CD14-positive monocyte (primary cell): Measurements from ENCODE around the gene VTI1A. TPM values are rescaled to one million over a fixed set of nuclear protein-coding genes. Genes with fewer than 3 reads are reported as not detected.
A peak's percentile ranks its signal among the peaks of the same experiment; 100 is the strongest.

ENCODE experiments used
- DNase-seq, 3 donors: peaks; one replicate each; pipeline ENCODE4 v3.0.0-alpha.2; 2011 to 2022
- H2AFZ ChIP-seq: 2 replicates; pipeline ENCODE4 v1.6.0; 2012; ENCODE audit warnings: mild to moderate bottlenecking, low read depth, low read length, inconsistent platforms; ENCODE audit not compliant: insufficient read depth, poor library complexity, severe bottlenecking
- H3K27ac ChIP-seq, 2 donors: 1 replicate in 1 of 2; 2 replicates in 1 of 2; pipeline ENCODE4 v1.5.1; 2012 to 2013; ENCODE audit warnings: low read length in 2 of 2, control low read depth in 1 of 2, inconsistent platforms in 1 of 2, low read depth in 1 of 2, mild to moderate bottlenecking in 1 of 2
- H3K27me3 ChIP-seq, 2 donors: one replicate each; pipeline versions ENCODE4 v1.6.0 to v1.6.1; 2011 to 2013; ENCODE audit warnings: low read length in 2 of 2; ENCODE audit not compliant: control insufficient read depth in 2 of 2, insufficient read depth in 2 of 2
- H3K36me3 ChIP-seq, 2 donors: replicated peaks in 1 of 2; 1 replicate in 1 of 2; 2 replicates in 1 of 2; pipeline versions ENCODE4 v1.5.1 to v1.6.1; 2012 to 2013; ENCODE audit warnings: low read length in 2 of 2, control low read depth in 1 of 2, inconsistent platforms in 1 of 2, mild to moderate bottlenecking in 1 of 2; ENCODE audit not compliant: insufficient read depth in 2 of 2, control insufficient read depth in 1 of 2
- H3K4me1 ChIP-seq, 2 donors: 1 replicate in 1 of 2; 2 replicates in 1 of 2; pipeline versions ENCODE4 v1.5.1 to v1.6.1; 2012 to 2013; ENCODE audit warnings: low read length in 2 of 2, control low read depth in 1 of 2, inconsistent platforms in 1 of 2, mild to moderate bottlenecking in 1 of 2, moderate library complexity in 1 of 2; ENCODE audit not compliant: insufficient read depth in 2 of 2, control insufficient read depth in 1 of 2
- H3K4me2 ChIP-seq: replicated peaks from 2 replicates; pipeline ENCODE3; 2012; ENCODE audit warnings: low read length, moderate library complexity, mild to moderate bottlenecking; ENCODE audit not compliant: poor library complexity, severe bottlenecking; ENCODE audit errors: extremely low read depth
- H3K4me3 ChIP-seq, 3 experiments: fragments of 200-600 bp in 1 of 3; sonication (generic) in 1 of 3; replicated peaks in 1 of 3; 1 replicate in 2 of 3; 2 replicates in 1 of 3; pipeline ENCODE4 v1.5.1; 2011 to 2013; ENCODE audit warnings: low read length in 3 of 3, mild to moderate bottlenecking in 3 of 3, control low read depth in 2 of 3, low read depth in 2 of 3, inconsistent platforms in 1 of 3, moderate library complexity in 1 of 3
- H3K79me2 ChIP-seq: 2 replicates; pipeline ENCODE4 v1.6.0; 2012; ENCODE audit warnings: mild to moderate bottlenecking, control low read depth, inconsistent platforms, low read length, moderate library complexity; ENCODE audit not compliant: insufficient read depth
- H3K9ac ChIP-seq: 2 replicates; pipeline ENCODE4 v1.6.0; 2017; ENCODE audit warnings: low read length, mild to moderate bottlenecking; ENCODE audit not compliant: insufficient read depth, poor library complexity, severe bottlenecking
- H3K9me3 ChIP-seq, 2 donors: replicated peaks in 1 of 2; 1 replicate in 1 of 2; 2 replicates in 1 of 2; pipeline versions ENCODE4 v1.5.1 to v1.6.1; 2012 to 2013; ENCODE audit warnings: low read length in 2 of 2, control low read depth in 1 of 2; ENCODE audit not compliant: control insufficient read depth in 1 of 2, insufficient read depth in 1 of 2
- H4K20me1 ChIP-seq: 2 replicates; pipeline ENCODE4 v1.6.0; 2012; ENCODE audit warnings: mild to moderate bottlenecking, low read length, control low read depth, moderate library complexity; ENCODE audit not compliant: insufficient read depth
- H3K27ac Mint-ChIP-seq, 7 donors: one replicate each; pipeline ENCODE4 v1.8.0; 2020; ENCODE audit warnings: mild to moderate bottlenecking in 7 of 7, mixed read lengths in 7 of 7, moderate library complexity in 6 of 7, inconsistent platforms in 2 of 7
- H3K27me3 Mint-ChIP-seq, 3 donors: one replicate each; pipeline ENCODE4 v1.8.0; 2021 to 2022; ENCODE audit warnings: low read depth in 3 of 3, mild to moderate bottlenecking in 3 of 3, mixed read lengths in 3 of 3, moderate library complexity in 3 of 3, inconsistent platforms in 1 of 3
- H3K36me3 Mint-ChIP-seq, 2 donors: one replicate each; pipeline ENCODE4 v1.8.0; 2020; ENCODE audit warnings: mixed read lengths in 2 of 2, inconsistent platforms in 1 of 2, mild to moderate bottlenecking in 1 of 2
- H3K4me1 Mint-ChIP-seq: one replicate; pipeline ENCODE4 v1.8.0; 2020; ENCODE audit warnings: mild to moderate bottlenecking, mixed read lengths
- H3K4me3 Mint-ChIP-seq, 2 donors: one replicate each; pipeline ENCODE4 v1.8.0; 2020; ENCODE audit warnings: mild to moderate bottlenecking in 2 of 2, mixed read lengths in 2 of 2, moderate library complexity in 1 of 2
- H3K9me3 Mint-ChIP-seq, 7 donors: one replicate each; pipeline ENCODE4 v1.8.0; 2020 to 2022; ENCODE audit warnings: mixed read lengths in 7 of 7, mild to moderate bottlenecking in 6 of 7, moderate library complexity in 6 of 7, inconsistent platforms in 2 of 7
- CTCF ChIP-seq: fragments of 200-600 bp; IDR thresholded peaks from one replicate; pipeline ENCODE4 v1.8.0; 2022; ENCODE audit warnings: antibody characterized with exemption, mild to moderate bottlenecking
- WGBS: methylation state at CpG from one replicate; pipeline ENCODE4 v1.1.5; 2013; ENCODE audit warnings: missing lambda C conversion rate; ENCODE audit not compliant: insufficient coverage; 5-methylcytosine and 5-hydroxymethylcytosine counted together
- intact Hi-C, 2 donors: fragments of 100-400 bp; cut with micrococcal nuclease; formaldehyde crosslinking; loops; one replicate each; pipeline versions ENCODE4 v1.15.0 to v1.15.1; 2023
- polyA plus RNA-seq, 3 donors: library from polyadenylated mRNA; depleted of rRNA in 1 of 3; unstranded in 2 of 3; stranded (reverse) in 1 of 3; fragments of 300-500 nt in 2 of 3; fragments of >200 nt in 1 of 3; fragmentation: Illumina TruSeq in 2 of 3; gene quantifications; 1 replicate in 2 of 3; 2 replicates in 1 of 3; pipeline ENCODE4 v1.2.3, GENCODE V29; 2012 to 2021

The VTI1A gene
- polyA plus RNA-seq, 3 donors: 23.6 to 25.4 (median 24.1) TPM

- Histone ChIP-seq H3K79me2 (no peaks in the 10 kb centered on the region), H3K27ac (no peak overlapping the region), H3K4me3 (no peak overlapping the region), H3K9ac (no peak overlapping the region), H3K27me3 (no peaks in the 10 kb centered on the region), H3K9me3 (peaks cover 17 to 20% of the 10 kb centered on the region in 2 donors), H3K4me2 (no peak overlapping the region), H3K36me3 (no peaks in the 10 kb centered on the region), H4K20me1 (no peaks in the 10 kb centered on the region), H3K4me1 (peaks cover 48 to 60% of the 10 kb centered on the region in 2 donors), H2AFZ (no peak overlapping the region)
- H3K4me1 Mint-ChIP-seq: peaks cover 56% of the 10 kb centered on the region
- no peak for DNase-seq
- peaks cover 15 to 17% of the 10 kb centered on the region in 2 donors for H3K36me3 Mint-ChIP-seq
- H3K4me3 Mint-ChIP-seq: no peak overlapping the region
- H3K27me3 Mint-ChIP-seq: peaks cover 0 to 13% (median 7%) of the 10 kb centered on the region in 3 donors
- H3K27ac Mint-ChIP-seq: no peak overlapping the region
- H3K9me3 Mint-ChIP-seq: peaks cover 14 to 30% (median 22%) of the 10 kb centered on the region in 7 donors
- WGBS: no CpG with 5 or more reads among the region's 2 CpGs
- intact Hi-C loops: no loop called here
- TF ChIP-seq CTCF: no peak
Observed at GRCh38 chr10:112847778-112848177, 400.8 kb downstream of the VTI1A start.

GRCh38 chr10:112848228-112848627 lies 401.2 kb downstream of the VTI1A start:
- Mint-ChIP-seq H3K9me3 (peaks cover 14 to 30% (median 22%) of the 10 kb centered on the region in 7 donors), H3K27me3 (peaks cover 0 to 11% (median 8%) of the 10 kb centered on the region in 3 donors), H3K4me1 (peaks cover 57% of the 10 kb centered on the region), H3K36me3 (peaks cover 15 to 17% of the 10 kb centered on the region in 2 donors), H3K27ac (peak overlapping the region in 1 of 7 donors; percentile 8), H3K4me3 (peak overlapping the region in 1 of 2 donors; percentile 31)
- WGBS: no CpG with 5 or more reads among the region's 2 CpGs
- no peak for DNase-seq
- Histone ChIP-seq H3K36me3 (no peaks in the 10 kb centered on the region), H3K9ac (no peak overlapping the region), H3K4me3 (no peak overlapping the region), H2AFZ (no peak overlapping the region), H4K20me1 (no peaks in the 10 kb centered on the region), H3K79me2 (no peaks in the 10 kb centered on the region), H3K4me1 (peaks cover 48 to 60% of the 10 kb centered on the region in 2 donors), H3K27ac (no peak overlapping the region), H3K4me2 (no peak overlapping the region), H3K9me3 (peaks cover 17 to 20% of the 10 kb centered on the region in 2 donors), H3K27me3 (no peaks in the 10 kb centered on the region)
- intact Hi-C loops: no loop called here
- no peak for TF ChIP-seq CTCF
